ENCODE data around the gene ETS1.

DNA sequence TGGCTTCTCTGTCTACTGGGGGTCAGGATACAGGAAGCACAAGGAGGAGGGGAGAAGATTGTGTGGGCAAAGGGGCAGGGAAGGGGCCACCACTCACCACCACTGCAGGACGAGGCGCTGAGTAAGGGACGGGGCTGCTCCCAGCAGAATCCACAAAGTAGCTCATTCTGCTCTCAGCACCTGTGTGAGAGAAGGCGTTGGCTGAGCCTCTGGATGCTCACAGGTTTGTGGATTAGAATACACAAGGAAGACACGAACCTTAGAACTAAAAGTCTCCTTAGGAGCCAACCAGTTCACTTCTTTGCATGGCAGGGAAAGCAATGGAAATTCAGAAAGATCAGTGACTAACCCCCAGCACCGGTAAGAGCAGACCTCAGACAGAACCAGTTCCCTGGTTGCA lies 14.4 kb downstream of the ETS1 start:
- TF ChIP-seq, protein P1, sequence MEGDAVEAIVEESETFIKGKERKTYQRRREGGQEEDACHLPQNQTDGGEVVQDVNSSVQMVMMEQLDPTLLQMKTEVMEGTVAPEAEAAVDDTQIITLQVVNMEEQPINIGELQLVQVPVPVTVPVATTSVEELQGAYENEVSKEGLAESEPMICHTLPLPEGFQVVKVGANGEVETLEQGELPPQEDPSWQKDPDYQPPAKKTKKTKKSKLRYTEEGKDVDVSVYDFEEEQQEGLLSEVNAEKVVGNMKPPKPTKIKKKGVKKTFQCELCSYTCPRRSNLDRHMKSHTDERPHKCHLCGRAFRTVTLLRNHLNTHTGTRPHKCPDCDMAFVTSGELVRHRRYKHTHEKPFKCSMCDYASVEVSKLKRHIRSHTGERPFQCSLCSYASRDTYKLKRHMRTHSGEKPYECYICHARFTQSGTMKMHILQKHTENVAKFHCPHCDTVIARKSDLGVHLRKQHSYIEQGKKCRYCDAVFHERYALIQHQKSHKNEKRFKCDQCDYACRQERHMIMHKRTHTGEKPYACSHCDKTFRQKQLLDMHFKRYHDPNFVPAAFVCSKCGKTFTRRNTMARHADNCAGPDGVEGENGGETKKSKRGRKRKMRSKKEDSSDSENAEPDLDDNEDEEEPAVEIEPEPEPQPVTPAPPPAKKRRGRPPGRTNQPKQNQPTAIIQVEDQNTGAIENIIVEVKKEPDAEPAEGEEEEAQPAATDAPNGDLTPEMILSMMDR (tag by site-specific recombination; IDR thresholded peaks at IDR 0.05): no peak
- TF ChIP-seq ZEB2 (tag by site-specific recombination; IDR thresholded peaks at IDR 0.05) (no peak), ZNF747 (tag by site-specific recombination; IDR thresholded peaks at IDR 0.05) (no peak), ZNF626 (tag by site-specific recombination; IDR thresholded peaks at IDR 0.05) (no peak), ZNF292 (tag by site-specific recombination; IDR thresholded peaks at IDR 0.05; ENCODE audit: borderline replicate concordance, low read depth) (no peak), RBAK (tag by site-specific recombination; IDR thresholded peaks at IDR 0.05) (no peak)
- TF ChIP-seq, protein P2, sequence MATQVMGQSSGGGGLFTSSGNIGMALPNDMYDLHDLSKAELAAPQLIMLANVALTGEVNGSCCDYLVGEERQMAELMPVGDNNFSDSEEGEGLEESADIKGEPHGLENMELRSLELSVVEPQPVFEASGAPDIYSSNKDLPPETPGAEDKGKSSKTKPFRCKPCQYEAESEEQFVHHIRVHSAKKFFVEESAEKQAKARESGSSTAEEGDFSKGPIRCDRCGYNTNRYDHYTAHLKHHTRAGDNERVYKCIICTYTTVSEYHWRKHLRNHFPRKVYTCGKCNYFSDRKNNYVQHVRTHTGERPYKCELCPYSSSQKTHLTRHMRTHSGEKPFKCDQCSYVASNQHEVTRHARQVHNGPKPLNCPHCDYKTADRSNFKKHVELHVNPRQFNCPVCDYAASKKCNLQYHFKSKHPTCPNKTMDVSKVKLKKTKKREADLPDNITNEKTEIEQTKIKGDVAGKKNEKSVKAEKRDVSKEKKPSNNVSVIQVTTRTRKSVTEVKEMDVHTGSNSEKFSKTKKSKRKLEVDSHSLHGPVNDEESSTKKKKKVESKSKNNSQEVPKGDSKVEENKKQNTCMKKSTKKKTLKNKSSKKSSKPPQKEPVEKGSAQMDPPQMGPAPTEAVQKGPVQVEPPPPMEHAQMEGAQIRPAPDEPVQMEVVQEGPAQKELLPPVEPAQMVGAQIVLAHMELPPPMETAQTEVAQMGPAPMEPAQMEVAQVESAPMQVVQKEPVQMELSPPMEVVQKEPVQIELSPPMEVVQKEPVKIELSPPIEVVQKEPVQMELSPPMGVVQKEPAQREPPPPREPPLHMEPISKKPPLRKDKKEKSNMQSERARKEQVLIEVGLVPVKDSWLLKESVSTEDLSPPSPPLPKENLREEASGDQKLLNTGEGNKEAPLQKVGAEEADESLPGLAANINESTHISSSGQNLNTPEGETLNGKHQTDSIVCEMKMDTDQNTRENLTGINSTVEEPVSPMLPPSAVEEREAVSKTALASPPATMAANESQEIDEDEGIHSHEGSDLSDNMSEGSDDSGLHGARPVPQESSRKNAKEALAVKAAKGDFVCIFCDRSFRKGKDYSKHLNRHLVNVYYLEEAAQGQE (tag by site-specific recombination; IDR thresholded peaks at IDR 0.05): no peak
- TF ChIP-seq, protein P3, sequence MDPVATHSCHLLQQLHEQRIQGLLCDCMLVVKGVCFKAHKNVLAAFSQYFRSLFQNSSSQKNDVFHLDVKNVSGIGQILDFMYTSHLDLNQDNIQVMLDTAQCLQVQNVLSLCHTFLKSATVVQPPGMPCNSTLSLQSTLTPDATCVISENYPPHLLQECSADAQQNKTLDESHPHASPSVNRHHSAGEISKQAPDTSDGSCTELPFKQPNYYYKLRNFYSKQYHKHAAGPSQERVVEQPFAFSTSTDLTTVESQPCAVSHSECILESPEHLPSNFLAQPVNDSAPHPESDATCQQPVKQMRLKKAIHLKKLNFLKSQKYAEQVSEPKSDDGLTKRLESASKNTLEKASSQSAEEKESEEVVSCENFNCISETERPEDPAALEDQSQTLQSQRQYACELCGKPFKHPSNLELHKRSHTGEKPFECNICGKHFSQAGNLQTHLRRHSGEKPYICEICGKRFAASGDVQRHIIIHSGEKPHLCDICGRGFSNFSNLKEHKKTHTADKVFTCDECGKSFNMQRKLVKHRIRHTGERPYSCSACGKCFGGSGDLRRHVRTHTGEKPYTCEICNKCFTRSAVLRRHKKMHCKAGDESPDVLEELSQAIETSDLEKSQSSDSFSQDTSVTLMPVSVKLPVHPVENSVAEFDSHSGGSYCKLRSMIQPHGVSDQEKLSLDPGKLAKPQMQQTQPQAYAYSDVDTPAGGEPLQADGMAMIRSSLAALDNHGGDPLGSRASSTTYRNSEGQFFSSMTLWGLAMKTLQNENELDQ (tag by site-specific recombination; IDR thresholded peaks at IDR 0.05; ENCODE audit: low read depth): no peak
- TF ChIP-seq, protein P4, sequence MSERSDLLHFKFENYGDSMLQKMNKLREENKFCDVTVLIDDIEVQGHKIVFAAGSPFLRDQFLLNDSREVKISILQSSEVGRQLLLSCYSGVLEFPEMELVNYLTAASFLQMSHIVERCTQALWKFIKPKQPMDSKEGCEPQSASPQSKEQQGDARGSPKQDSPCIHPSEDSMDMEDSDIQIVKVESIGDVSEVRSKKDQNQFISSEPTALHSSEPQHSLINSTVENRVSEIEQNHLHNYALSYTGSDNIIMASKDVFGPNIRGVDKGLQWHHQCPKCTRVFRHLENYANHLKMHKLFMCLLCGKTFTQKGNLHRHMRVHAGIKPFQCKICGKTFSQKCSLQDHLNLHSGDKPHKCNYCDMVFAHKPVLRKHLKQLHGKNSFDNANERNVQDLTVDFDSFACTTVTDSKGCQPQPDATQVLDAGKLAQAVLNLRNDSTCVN (tag by site-specific recombination; optimal IDR thresholded peaks at IDR 0.05): no peak

All from HEK293 (cell line).